Measurements from ENCODE around the gene RPSA. TPM values are rescaled to one million over a fixed set of nuclear protein-coding genes. Genes with fewer than 3 reads are reported as not detected.
"Not testable (repeated sequence)": the region's sequence is repeated elsewhere in the genome, so short reads cannot be mapped to it uniquely, and the experiment has no call there.

Gene RPSA
- total RNA-seq, 2 experiments from 2014 or later, result 1,232 to 1,591 TPM

GRCh38 chr3:39456159-39456558 lies 49.6 kb downstream of the RPSA start:
- Mint-ChIP-seq H3K9me3 (ENCODE audit: low read depth) (no peaks in the 10 kb centered on the region), H3K27ac (no peak overlapping the region)
- ATAC-seq, result no peak

GRCh38 chr3:39457361-39457760 lies 50.8 kb downstream of the RPSA start:
- no peak overlapping the region for H3K27ac Mint-ChIP-seq
- H3K9me3 Mint-ChIP-seq (ENCODE audit: low read depth), result no peaks in the 10 kb centered on the region
- no peak overlapping the region for H3K4me3 Mint-ChIP-seq
- ATAC-seq (no peak), DNase-seq (no peak)
- no peaks in the 10 kb centered on the region for H3K36me3 Mint-ChIP-seq
- no peaks in the 10 kb centered on the region for H3K4me1 Mint-ChIP-seq
- H3K27me3 Mint-ChIP-seq, result peaks cover 31% of the 10 kb centered on the region
- CTCF ChIA-PET, result interaction anchor here (2.4 kb wide), 1 partner anchor 11 kb away, joined by 9 read pairs; no protein-coding TSS in a partner anchor

More at GRCh38 chr3:39456159-39456558, 49.6 kb downstream of the RPSA start:
- no peak overlapping the region for H3K4me3 Mint-ChIP-seq
- CTCF ChIA-PET, result interaction anchor here (2.4 kb wide), 1 partner anchor 10 kb away, joined by 9 read pairs; no protein-coding TSS in a partner anchor
- peaks cover 32% of the 10 kb centered on the region for H3K27me3 Mint-ChIP-seq
- no peaks in the 10 kb centered on the region for H3K36me3 Mint-ChIP-seq
- H3K4me1 Mint-ChIP-seq, result no peaks in the 10 kb centered on the region
- DNase-seq, result no peak

GRCh38 chr3:39458579-39458978 lies 52.1 kb downstream of the RPSA start:
- H3K9me3 Mint-ChIP-seq (ENCODE audit: low read depth); CTCF ChIA-PET; DNase-seq; H3K4me3 Mint-ChIP-seq; H3K36me3 Mint-ChIP-seq; H3K27ac Mint-ChIP-seq; H3K4me1 Mint-ChIP-seq; ATAC-seq: not testable (repeated sequence)
- peaks cover 35% of the 10 kb centered on the region for H3K27me3 Mint-ChIP-seq

- Mint-ChIP-seq H3K27me3 (peaks cover 36% of the 10 kb centered on the region), H3K4me3 (no peak overlapping the region), H3K36me3 (no peaks in the 10 kb centered on the region), H3K9me3 (ENCODE audit: low read depth) (no peaks in the 10 kb centered on the region), H3K27ac (no peak overlapping the region), H3K4me1 (no peaks in the 10 kb centered on the region)
- ATAC-seq (no peak), DNase-seq (no peak)
- CTCF ChIA-PET, result interaction anchor here (1.3 kb wide), 1 partner anchor 13 kb away, joined by 3 read pairs; no protein-coding TSS in a partner anchor
Observed at GRCh38 chr3:39460677-39461076, 54.2 kb downstream of the RPSA start.

Other genes starting within 250 kb of the RPSA start
- 1 to 10 TPM in 1 of 2 experiments, under 1 TPM in 1; 0.06 to 1.0 TPM for gene XIRP1, start 214.1 kb upstream of the RPSA start, total RNA-seq
- 1 to 10 TPM in 1 of 2 experiments, under 1 TPM in 1; 0.41 to 3.7 TPM for gene CX3CR1, start 126.7 kb upstream of the RPSA start, total RNA-seq
- 10 to 100 TPM in 1 of 2 experiments, 1 to 10 TPM in 1; 3.7 to 47.6 TPM for gene CCR8, start 77.0 kb upstream of the RPSA start, total RNA-seq
- gene SLC25A38, start 23.4 kb upstream of the RPSA start, total RNA-seq, result 10 to 100 TPM; 36.2 to 55.9 TPM
- gene MOBP, start 61.0 kb downstream of the RPSA start, total RNA-seq, result not detected